ENCODE measurements around the gene TRMT61A.

Gene TRMT61A

DNA sequence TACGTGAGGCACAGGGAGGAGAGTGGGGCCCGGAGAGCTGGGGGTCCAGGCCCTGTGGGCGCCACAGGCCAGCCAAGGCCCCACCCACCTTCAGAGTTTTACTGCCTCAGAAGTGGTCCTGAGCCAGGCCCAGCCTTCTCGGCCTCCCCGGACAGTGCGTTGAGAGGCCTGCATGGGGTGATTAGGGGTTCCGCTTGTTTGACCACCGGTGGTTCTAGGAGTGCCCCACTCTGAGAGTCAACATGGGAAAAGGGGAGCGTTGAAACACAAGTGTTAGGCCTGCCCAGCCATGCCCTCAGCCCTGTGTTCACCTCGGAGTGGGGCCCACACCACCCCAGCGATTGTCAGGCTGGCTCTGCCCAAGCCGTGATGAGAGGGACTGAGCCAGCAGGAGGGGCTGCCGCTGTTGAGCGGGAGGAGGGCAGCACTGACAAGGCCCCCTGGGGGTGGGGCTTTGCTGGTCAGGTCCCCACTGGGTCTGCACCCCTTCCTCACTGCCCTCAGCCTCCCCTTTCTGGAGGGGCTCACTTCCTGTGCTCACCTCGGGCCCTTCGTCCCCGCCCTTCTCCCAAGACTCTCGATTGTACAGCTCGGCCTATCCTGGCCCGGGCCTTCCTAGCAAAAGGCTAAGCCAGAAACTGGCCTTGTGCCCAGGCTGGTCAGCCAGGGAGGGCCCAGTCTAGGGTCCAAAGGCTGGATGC lies 11.1 kb upstream of the TRMT61A start:
- peaks cover 13% of the 10 kb centered on the region for H3K36me3 ChIP-seq (ENCODE audit: control insufficient read depth, insufficient read depth, low read length)
- no peak overlapping the region for H3K27ac ChIP-seq (ENCODE audit: low read depth, low read length, severe bottlenecking)
- peaks cover 10% of the 10 kb centered on the region for H3K4me1 ChIP-seq (ENCODE audit: control insufficient read depth, insufficient read depth, low read length, poor library complexity, severe bottlenecking)
- no peaks in the 10 kb centered on the region for H3K9me3 ChIP-seq (ENCODE audit: control insufficient read depth, low read length)
- H3K4me3 ChIP-seq (ENCODE audit: extremely low read depth, insufficient read depth, low read length, poor library complexity, severe bottlenecking), result no peak overlapping the region
- WGBS, 2 experiments (ENCODE audit: insufficient coverage in 2 of 2), result 76 to 82% methylated on average over 15 to 20 of the region's 20 CpGs

DNA sequence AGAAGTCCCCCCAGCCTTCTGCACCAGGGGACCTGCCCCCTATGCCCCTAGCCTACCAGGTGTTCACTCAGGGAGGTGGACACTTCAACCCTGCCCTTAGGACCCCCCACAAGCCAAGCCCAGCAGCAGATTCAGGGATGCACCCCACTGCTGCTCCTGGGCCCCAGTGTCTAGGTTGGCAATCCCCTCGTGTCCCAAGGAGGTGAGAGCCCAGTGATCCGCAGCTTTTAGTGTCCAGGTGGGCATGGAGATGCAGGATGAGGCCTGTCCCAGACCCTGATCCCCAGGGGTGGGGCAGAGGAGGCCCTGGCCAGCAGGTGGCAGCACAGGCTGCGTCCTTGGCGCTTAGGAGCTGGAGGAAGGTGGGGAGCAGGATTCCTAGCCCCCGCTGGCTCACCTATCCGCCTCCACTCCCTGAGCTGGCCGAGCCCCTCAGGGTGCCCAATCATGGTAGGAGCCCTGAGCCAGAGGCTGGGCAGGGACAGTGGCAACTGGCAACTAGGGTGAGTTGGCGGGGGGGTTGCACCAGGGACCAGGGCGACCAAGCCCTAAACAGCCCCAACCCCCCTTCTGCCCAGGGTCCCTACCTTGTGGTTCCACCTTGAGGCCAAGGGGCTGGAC lies 10.5 kb upstream of the TRMT61A start:
- Histone ChIP-seq H3K27ac (ENCODE audit: low read depth, low read length, severe bottlenecking) (no peak overlapping the region), H3K4me1 (ENCODE audit: control insufficient read depth, insufficient read depth, low read length, poor library complexity, severe bottlenecking) (peaks cover 15% of the 10 kb centered on the region), H3K9me3 (ENCODE audit: control insufficient read depth, low read length) (no peaks in the 10 kb centered on the region), H3K36me3 (ENCODE audit: control insufficient read depth, insufficient read depth, low read length) (peaks cover 13% of the 10 kb centered on the region), H3K4me3 (ENCODE audit: extremely low read depth, insufficient read depth, low read length, poor library complexity, severe bottlenecking) (no peak overlapping the region)
- 65 to 67% methylated on average over 4 to 5 of the region's 9 CpGs for WGBS, 2 experiments (ENCODE audit: insufficient coverage in 2 of 2)

DNA sequence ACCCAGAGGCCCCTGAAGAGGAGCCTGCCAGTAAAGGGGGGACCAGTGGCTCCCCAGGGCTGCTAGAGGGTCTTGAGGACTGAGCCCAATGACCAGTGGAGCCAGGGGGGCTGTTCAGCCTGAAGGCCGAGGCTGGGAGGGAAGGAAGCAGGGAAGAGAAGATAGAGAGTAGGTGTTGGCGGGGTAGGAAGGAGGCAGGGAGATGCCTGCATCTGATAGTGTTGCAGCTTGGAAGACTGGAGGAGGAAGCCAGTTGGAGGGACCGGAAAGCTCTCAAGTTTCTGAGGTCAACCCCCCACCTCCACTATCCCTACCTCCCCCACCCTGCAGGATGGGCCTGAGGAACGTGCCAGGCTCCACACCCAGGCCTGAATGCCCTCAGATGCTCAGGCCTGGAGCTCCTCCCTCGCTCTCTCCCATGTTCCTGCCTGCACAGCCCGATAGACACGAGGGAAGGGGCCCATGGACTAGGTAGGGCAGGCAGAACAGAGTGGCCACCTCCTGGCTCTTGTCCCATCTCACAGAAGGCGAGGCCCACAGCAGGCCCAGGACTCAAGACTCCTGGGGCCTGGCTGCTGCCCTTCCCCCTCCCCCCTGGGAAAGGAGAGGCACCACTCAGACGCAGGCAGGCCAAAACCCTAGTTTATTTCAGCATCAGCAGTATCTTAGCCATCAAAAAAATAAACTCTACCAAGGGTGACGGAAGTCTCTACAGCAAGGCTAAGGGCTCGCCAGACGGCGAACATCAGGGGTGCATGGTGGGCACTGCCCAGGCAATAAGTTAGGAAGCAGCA lies 9.8 kb upstream of the TRMT61A start:
- Histone ChIP-seq H3K4me3 (ENCODE audit: extremely low read depth, insufficient read depth, low read length, poor library complexity, severe bottlenecking) (no peak overlapping the region), H3K9me3 (ENCODE audit: control insufficient read depth, low read length) (no peaks in the 10 kb centered on the region), H3K36me3 (ENCODE audit: control insufficient read depth, insufficient read depth, low read length) (peaks cover 11% of the 10 kb centered on the region), H3K4me1 (ENCODE audit: control insufficient read depth, insufficient read depth, low read length, poor library complexity, severe bottlenecking) (peaks cover 15% of the 10 kb centered on the region), H3K27ac (ENCODE audit: low read depth, low read length, severe bottlenecking) (no peak overlapping the region)
- 82 to 84% methylated on average over 8 to 10 of the region's 13 CpGs for WGBS, 2 experiments (ENCODE audit: insufficient coverage in 2 of 2)

DNA sequence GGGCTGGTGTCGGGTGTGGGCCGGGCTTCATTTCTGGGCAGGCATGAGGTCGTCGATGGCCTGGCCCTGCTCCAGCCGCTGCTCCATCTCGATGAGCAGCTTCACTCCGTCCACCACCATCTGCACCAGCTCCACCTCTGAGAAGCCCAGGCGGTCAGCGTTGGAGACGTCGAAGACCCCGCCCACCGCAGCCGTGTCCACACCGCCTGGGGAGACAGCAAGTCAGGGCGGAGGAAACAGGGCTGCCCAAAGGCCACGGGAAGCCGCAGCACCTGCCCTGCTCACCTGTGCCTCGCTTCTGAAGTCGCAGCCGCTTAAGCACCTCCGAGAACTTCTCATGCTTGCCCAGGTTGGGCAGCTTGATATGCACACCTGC lies 9.2 kb upstream of the TRMT61A start:
- Histone ChIP-seq H3K27ac (ENCODE audit: low read depth, low read length, severe bottlenecking) (no peak overlapping the region), H3K4me1 (ENCODE audit: control insufficient read depth, insufficient read depth, low read length, poor library complexity, severe bottlenecking) (peaks cover 15% of the 10 kb centered on the region), H3K36me3 (ENCODE audit: control insufficient read depth, insufficient read depth, low read length) (peaks cover 11% of the 10 kb centered on the region), H3K4me3 (ENCODE audit: extremely low read depth, insufficient read depth, low read length, poor library complexity, severe bottlenecking) (no peak overlapping the region), H3K9me3 (ENCODE audit: control insufficient read depth, low read length) (no peaks in the 10 kb centered on the region)
- 90 to 93% methylated on average over 18 to 22 of the region's 22 CpGs for WGBS, 2 experiments (ENCODE audit: insufficient coverage in 2 of 2)

DNA sequence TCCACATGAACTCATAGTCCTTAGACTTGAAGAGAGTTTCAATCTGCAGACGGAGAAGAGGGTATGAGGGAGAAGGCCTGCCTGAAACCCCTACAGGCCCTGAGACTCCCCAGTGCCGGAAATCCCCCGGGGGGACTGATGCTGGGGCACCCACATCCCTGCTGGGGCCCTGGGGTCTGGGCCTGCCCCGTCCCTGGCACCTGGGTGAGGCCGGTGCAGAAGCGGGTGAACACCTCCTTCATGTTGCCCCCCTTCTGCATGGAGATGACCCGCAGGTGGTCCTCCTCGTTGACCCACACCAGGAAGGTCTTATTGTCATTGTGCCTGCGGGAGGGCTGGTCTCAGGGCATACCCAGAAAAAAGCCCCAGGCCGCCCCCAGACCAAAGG lies 8.7 kb upstream of the TRMT61A start:
- no peaks in the 10 kb centered on the region for H3K9me3 ChIP-seq (ENCODE audit: control insufficient read depth, low read length)
- H3K27ac ChIP-seq (ENCODE audit: low read depth, low read length, severe bottlenecking), result no peak overlapping the region
- H3K36me3 ChIP-seq (ENCODE audit: control insufficient read depth, insufficient read depth, low read length), result peaks cover 11% of the 10 kb centered on the region
- 91 to 95% methylated on average over 10 of the region's 10 CpGs for WGBS, 2 experiments (ENCODE audit: insufficient coverage in 2 of 2)
- H3K4me3 ChIP-seq (ENCODE audit: extremely low read depth, insufficient read depth, low read length, poor library complexity, severe bottlenecking), result no peak overlapping the region
- H3K4me1 ChIP-seq (ENCODE audit: control insufficient read depth, insufficient read depth, low read length, poor library complexity, severe bottlenecking), result peaks cover 15% of the 10 kb centered on the region

DNA sequence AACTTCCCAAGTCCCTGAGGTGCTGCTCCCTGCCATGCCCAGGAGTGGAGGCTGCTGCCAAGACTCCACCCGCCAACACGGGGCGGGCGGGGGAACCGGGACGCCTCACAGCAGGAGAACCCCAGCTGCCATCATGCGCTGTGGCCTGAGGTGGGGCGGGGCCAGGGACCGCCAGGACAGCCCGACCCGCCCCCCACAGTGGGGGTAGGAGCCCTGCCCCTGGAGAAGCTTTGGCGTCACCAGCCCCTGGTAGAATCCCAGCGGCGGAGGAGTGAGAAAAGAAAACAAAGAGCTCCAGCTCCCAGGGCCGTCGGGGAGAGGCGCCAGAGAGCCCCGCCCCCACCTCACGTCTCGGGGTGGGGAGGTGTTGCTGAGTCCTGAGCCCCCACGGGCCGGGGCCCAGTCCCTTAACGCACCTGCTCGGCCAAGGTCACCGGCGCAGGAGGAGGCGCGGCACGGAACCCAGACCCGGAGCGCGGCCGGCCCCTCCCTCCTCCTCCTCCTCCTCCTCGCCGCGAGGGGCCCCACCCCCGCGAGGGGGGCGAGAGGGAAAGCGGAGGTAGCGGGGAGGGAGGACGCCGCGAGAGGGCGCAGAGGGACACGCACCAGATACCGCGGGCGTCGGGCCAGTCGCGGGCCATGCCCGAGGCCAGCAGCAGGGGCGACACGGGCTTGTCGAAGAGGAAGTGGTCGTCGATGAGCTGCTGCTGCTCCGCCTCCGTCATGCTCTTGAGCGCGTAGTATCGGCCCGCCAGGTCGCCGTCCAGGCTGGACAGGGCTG lies 8.1 kb upstream of the TRMT61A start:
- Histone ChIP-seq H3K27ac (ENCODE audit: low read depth, low read length, severe bottlenecking) (no peak overlapping the region), H3K9me3 (ENCODE audit: control insufficient read depth, low read length) (no peaks in the 10 kb centered on the region), H3K4me3 (ENCODE audit: extremely low read depth, insufficient read depth, low read length, poor library complexity, severe bottlenecking) (peak overlapping the region; percentile 58), H3K36me3 (ENCODE audit: control insufficient read depth, insufficient read depth, low read length) (peaks cover 11% of the 10 kb centered on the region), H3K4me1 (ENCODE audit: control insufficient read depth, insufficient read depth, low read length, poor library complexity, severe bottlenecking) (peaks cover 15% of the 10 kb centered on the region)
- WGBS, 2 experiments (ENCODE audit: insufficient coverage in 2 of 2), result 15 to 17% methylated on average over 33 of the region's 66 CpGs

DNA sequence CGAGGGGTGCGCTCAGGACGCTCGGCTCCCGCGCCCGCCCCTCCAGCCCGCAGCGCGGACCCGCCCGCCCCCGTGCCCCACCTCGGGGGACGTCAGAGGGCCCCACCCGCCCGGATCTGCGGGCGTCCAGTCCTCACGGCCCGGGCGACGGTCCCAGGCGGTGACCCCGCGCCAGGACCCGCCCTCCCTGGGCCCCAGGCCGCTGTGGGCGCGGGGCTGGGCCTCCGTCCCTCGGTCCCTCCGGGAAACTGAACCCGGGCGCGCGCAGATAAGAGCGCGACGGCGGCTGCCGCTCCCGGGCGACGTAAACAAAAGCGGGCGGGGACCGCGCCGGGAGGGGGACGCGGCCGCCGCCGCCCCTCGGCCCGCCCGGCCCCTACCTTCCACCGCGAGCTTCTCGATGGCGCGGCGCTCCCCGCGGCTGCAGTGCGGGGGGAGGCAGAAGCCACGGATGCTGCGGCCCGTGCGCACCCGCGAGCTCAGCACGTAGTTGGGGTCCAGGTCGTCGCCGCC lies 7.5 kb upstream of the TRMT61A start:
- Histone ChIP-seq H3K27ac (ENCODE audit: low read depth, low read length, severe bottlenecking) (no peak overlapping the region), H3K36me3 (ENCODE audit: control insufficient read depth, insufficient read depth, low read length) (peaks cover 11% of the 10 kb centered on the region), H3K9me3 (ENCODE audit: control insufficient read depth, low read length) (no peaks in the 10 kb centered on the region), H3K4me1 (ENCODE audit: control insufficient read depth, insufficient read depth, low read length, poor library complexity, severe bottlenecking) (peaks cover 15% of the 10 kb centered on the region), H3K4me3 (ENCODE audit: extremely low read depth, insufficient read depth, low read length, poor library complexity, severe bottlenecking) (peak overlapping the region; percentile 58)
- 1% methylated on average over 51 to 54 of the region's 77 CpGs for WGBS, 2 experiments (ENCODE audit: insufficient coverage in 2 of 2)

DNA sequence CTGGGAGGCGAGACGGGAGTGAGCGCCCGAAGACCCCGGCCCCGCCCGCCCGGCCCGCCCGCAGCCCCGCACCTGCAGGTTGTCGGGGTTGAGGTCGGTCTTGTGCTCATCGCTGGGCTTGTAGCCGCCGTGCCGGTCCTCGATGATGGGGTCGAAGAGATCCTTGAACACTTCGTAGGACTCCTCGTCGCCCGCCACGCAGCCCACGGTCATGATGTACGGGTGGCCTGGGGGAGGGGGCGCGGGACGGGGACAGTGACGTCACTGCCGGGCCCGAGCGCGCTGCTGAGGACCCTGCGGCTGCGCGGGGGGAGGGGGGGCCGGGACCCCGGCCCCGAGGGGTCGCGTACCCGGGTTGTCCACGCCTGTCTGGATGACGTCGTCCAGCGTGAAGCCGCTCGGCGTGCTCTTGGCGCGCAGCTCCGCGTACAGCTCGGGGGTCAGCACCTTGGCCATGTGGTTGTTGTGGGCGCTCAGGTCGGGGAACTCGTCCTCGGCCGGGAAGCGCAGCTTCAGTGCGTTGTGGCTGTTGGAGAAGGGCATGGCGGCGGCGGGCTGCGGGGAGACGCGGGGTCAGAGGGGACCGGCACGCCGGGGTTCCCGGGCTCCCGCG lies 6.9 kb upstream of the TRMT61A start:
- Histone ChIP-seq H3K9me3 (ENCODE audit: control insufficient read depth, low read length) (no peaks in the 10 kb centered on the region), H3K4me1 (ENCODE audit: control insufficient read depth, insufficient read depth, low read length, poor library complexity, severe bottlenecking) (peaks cover 15% of the 10 kb centered on the region), H3K27ac (ENCODE audit: low read depth, low read length, severe bottlenecking) (no peak overlapping the region), H3K36me3 (ENCODE audit: control insufficient read depth, insufficient read depth, low read length) (peaks cover 11% of the 10 kb centered on the region), H3K4me3 (ENCODE audit: extremely low read depth, insufficient read depth, low read length, poor library complexity, severe bottlenecking) (peak overlapping the region; percentile 58)
- 0 to 1% methylated on average over 54 to 68 of the region's 74 CpGs for WGBS, 2 experiments (ENCODE audit: insufficient coverage in 2 of 2)

DNA sequence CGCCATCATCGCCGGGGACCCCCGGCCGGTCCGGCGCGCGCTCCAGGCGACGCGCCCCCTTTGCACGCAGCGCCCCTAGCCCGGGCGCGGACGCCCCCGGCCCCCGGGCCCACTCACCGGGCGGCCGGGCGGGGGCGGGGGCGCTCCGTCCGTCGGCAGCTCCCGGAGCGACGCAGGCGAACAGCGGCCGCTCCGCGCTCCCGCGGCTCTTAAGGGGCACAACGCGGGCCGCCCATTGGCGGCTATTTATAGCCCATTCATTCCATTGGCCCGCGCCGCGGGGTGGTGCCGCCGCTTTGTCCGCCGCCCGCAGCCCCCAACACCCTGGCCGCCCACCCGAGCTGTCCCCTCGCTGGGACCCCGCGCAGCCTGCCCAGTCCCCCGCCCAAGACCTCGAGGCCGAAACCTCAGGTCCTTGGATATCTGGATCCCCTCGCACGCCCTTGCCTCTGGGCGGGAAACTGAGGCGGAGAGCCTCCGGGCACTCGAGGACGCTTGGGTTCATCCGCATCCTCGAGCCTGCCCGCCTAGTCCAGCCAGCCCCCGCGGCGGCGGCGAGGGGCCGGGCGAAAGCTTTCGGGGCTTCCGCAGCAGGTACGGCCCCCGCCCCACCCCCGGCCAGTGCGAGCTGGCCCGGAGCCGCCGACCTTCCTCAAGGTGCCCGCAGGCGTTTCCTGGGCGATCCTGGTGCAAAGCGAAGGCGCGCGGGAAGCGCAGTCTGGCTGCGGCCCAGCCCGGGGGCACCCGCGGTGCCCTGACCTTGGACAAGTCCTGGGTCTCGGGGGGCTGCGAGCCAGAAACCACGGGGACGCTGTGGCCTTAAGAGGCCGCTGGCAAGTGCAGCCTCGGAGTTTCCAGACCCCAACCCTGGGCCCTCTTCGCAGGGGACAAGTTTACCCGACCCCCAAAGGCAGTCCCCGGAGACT lies 6.1 kb upstream of the TRMT61A start, which contains the start of gene CKB:
CKB (minus strand) TSS at position 182 of the 926 bp plus-strand sequence. CDS start 337 bp downstream, outside the sequence.
- H3K4me3 ChIP-seq (ENCODE audit: extremely low read depth, insufficient read depth, low read length, poor library complexity, severe bottlenecking), result peak within 1 kb of the TSS; percentile 58
- peaks cover 22% of the 10 kb centered on the region for H3K4me1 ChIP-seq (ENCODE audit: control insufficient read depth, insufficient read depth, low read length, poor library complexity, severe bottlenecking)
- H3K9me3 ChIP-seq (ENCODE audit: control insufficient read depth, low read length), result no peaks in the 10 kb centered on the region
- WGBS, 2 experiments (ENCODE audit: insufficient coverage in 2 of 2), result 0% methylated on average over 79 to 93 of the region's 107 CpGs
- peaks cover 11% of the 10 kb centered on the region for H3K36me3 ChIP-seq (ENCODE audit: control insufficient read depth, insufficient read depth, low read length)
- H3K27ac ChIP-seq (ENCODE audit: low read depth, low read length, severe bottlenecking), result no peak within 1 kb of the TSS

Measured in mesodermal cell (in vitro differentiated cells).